Measurements from ENCODE around the gene BPIFB6. TPM values are rescaled to one million over a fixed set of nuclear protein-coding genes. Genes with fewer than 3 reads are reported as not detected.

The BPIFB6 gene
- total RNA-seq, 1 experiment from 2014 or later = not detected

DNA sequence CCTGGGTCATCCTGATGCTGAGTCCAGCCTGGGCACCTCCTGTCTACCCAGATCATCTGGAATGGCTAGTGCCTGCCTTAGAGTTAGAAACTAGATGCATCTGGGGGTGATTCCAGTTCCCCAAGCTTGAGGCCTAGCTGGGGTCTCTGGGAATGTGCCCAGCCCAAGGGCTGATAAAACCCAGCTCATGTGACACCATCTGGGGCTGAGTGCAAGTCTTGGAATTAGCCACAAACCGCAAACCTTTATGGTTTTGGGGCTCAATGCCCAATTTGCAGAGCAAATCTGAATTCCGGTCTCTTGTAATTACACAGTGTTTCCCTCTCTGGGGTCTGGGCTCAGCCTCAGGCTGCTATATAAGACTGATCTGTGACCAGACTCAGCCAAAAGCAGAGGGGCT lies 47.8 kb downstream of the BPIFB6 start, which contains the start of gene BPIFB4:
BPIFB4 (plus strand) TSS at position 385 of the 400 bp plus-strand sequence. CDS start 1,884 bp downstream, outside the sequence.
- H3K27me3 ChIP-seq (ENCODE audit: low read length) = no peaks in the 10 kb centered on the region
- no peak within 1 kb of the TSS for H2AFZ ChIP-seq (ENCODE audit: low read length)
- H3K9me3 ChIP-seq (ENCODE audit: low read length) = no peaks in the 10 kb centered on the region
- ChIA-PET CTCF (no interaction called here), POLR2A (ENCODE audit: unreplicated experiment) (no interaction called here)
- no peaks in the 10 kb centered on the region for H4K20me1 ChIP-seq (ENCODE audit: low read length)
- ATAC-seq (no peak), DNase-seq (peak; percentile 4)
- H3K4me1 ChIP-seq (ENCODE audit: insufficient read depth, low read length) = no peaks in the 10 kb centered on the region
- H3K4me3 ChIP-seq (ENCODE audit: low read length) = no peak within 1 kb of the TSS
- no peak within 1 kb of the TSS for H3K4me2 ChIP-seq (ENCODE audit: low read length)
- H3K9ac ChIP-seq (ENCODE audit: low read length) = no peak within 1 kb of the TSS
- TF ChIP-seq EZH2phosphoT487 (IDR thresholded peaks at IDR 0.05; ENCODE audit: borderline replicate concordance, low read length) (no peak), EZH2 (IDR thresholded peaks at IDR 0.05; ENCODE audit: low read length, unreplicated experiment) (no peak)
- TF ChIP-seq, protein P1, sequence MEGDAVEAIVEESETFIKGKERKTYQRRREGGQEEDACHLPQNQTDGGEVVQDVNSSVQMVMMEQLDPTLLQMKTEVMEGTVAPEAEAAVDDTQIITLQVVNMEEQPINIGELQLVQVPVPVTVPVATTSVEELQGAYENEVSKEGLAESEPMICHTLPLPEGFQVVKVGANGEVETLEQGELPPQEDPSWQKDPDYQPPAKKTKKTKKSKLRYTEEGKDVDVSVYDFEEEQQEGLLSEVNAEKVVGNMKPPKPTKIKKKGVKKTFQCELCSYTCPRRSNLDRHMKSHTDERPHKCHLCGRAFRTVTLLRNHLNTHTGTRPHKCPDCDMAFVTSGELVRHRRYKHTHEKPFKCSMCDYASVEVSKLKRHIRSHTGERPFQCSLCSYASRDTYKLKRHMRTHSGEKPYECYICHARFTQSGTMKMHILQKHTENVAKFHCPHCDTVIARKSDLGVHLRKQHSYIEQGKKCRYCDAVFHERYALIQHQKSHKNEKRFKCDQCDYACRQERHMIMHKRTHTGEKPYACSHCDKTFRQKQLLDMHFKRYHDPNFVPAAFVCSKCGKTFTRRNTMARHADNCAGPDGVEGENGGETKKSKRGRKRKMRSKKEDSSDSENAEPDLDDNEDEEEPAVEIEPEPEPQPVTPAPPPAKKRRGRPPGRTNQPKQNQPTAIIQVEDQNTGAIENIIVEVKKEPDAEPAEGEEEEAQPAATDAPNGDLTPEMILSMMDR (conservative IDR thresholded peaks at IDR 0.05; ENCODE audit: low read depth, low read length) = no peak
- no TSS peak for BruUV-seq (replicated peaks)
- H3F3A ChIP-seq (ENCODE audit: low read length, unreplicated experiment) = no peaks in the 10 kb centered on the region
- no peaks in the 10 kb centered on the region for H3K9me2 ChIP-seq (replicated peaks; ENCODE audit: low read length)
- intact Hi-C loops (cut with micrococcal nuclease) = no loop called here
- H3K79me2 ChIP-seq (ENCODE audit: low read length) = no peaks in the 10 kb centered on the region
- H3K36me3 ChIP-seq (ENCODE audit: low read depth, low read length) = no peaks in the 10 kb centered on the region
- no peak within 1 kb of the TSS for H3K27ac ChIP-seq (ENCODE audit: low read length)

DNA sequence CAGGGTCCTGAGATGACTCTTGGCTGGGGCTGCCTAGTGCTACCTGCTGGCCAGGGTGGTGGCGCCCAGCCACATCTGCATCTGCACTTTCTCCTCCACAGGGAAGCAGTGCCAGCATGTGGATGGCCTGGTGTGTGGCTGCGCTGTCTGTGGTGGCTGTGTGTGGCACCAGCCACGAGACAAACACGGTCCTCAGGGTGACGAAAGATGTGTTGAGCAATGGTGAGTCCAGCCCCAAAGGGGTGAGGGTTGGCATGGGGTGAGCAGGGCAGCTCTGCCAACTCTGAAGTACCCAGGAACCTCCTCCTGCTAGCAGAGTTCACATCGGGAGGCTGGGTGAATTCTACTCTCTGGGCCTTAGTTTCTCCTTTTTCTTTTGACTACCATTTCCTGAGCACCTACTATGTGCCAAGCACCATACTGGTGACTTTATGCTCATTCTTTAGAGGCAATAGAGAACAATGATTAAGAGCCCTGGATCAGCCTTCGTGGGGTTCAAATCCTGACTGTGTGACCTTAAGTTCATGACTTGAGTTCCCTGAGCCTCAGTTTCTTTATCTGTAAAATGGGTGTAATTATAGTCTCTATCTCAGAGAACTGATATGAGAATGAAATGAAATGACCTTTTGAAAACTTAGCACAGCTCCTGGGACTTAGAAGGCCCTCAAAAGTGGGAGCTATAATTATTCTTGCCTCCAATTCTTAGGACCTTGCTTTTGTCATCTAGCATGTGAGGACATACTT lies 50.1 kb downstream of the BPIFB6 start:
- Histone ChIP-seq H3K27me3 (ENCODE audit: low read length) (0 out of 2 replicates have a peak, but pooled peaks cover 3% of the 10 kb centered on the region), H3K36me3 (ENCODE audit: low read depth, low read length) (no peaks in the 10 kb centered on the region), H3K27ac (ENCODE audit: low read length) (no peak overlapping the region), H3K9me3 (ENCODE audit: low read length) (no peaks in the 10 kb centered on the region), H3K9me2 (replicated peaks; ENCODE audit: low read length) (no peaks in the 10 kb centered on the region), H3K4me1 (ENCODE audit: insufficient read depth, low read length) (no peaks in the 10 kb centered on the region), H3K9ac (ENCODE audit: low read length) (no peak overlapping the region), H3K4me2 (ENCODE audit: low read length) (no peak overlapping the region), H3K79me2 (ENCODE audit: low read length) (no peaks in the 10 kb centered on the region), H3K4me3 (ENCODE audit: low read length) (no peak overlapping the region), H4K20me1 (ENCODE audit: low read length) (no peaks in the 10 kb centered on the region), H3F3A (ENCODE audit: low read length, unreplicated experiment) (no peaks in the 10 kb centered on the region), H2AFZ (ENCODE audit: low read length) (no peak overlapping the region)
- no TSS peak for BruUV-seq (replicated peaks)
- POLR2A ChIA-PET (ENCODE audit: unreplicated experiment) = no interaction called here
- CTCF ChIA-PET = no interaction called here
- DNase-seq (no peak), ATAC-seq (no peak)
- intact Hi-C loops (cut with micrococcal nuclease) = no loop called here
- TF ChIP-seq, protein P1 (conservative IDR thresholded peaks at IDR 0.05; ENCODE audit: low read depth, low read length) = no peak
- TF ChIP-seq EZH2 (IDR thresholded peaks at IDR 0.05; ENCODE audit: low read length, unreplicated experiment) = no peak
- TF ChIP-seq EZH2phosphoT487 (IDR thresholded peaks at IDR 0.05; ENCODE audit: borderline replicate concordance, low read length) = no peak

DNA sequence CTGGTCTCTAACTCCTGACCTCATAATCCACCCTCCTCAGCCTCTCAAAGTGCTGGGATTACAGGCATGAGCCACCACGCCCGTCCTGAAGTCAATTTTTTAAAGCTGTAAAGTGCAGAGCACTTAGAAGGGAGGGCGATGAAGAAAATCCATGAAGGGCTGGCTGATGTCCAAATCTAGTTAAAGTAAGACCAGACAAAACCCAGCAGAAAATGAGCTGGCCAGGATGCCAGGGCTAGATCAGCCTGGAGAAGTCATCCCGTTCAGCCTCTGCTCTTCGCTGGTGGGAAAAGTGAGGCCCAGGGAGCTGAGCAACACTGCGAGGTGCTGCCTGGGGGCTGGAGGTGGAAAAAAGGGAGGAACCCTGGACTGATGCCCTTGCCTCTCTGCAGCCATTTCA lies 51.1 kb downstream of the BPIFB6 start:
- no peak overlapping the region for H2AFZ ChIP-seq (ENCODE audit: low read length)
- H3K4me1 ChIP-seq (ENCODE audit: insufficient read depth, low read length) = no peaks in the 10 kb centered on the region
- no peak overlapping the region for H3K4me2 ChIP-seq (ENCODE audit: low read length)
- peaks cover 12% of the 10 kb centered on the region; the same call in 1 of the 2 replicates for H3K27me3 ChIP-seq (ENCODE audit: low read length)
- no peak overlapping the region for H3K4me3 ChIP-seq (ENCODE audit: low read length)
- H3K9me2 ChIP-seq (replicated peaks; ENCODE audit: low read length) = no peaks in the 10 kb centered on the region
- H3F3A ChIP-seq (ENCODE audit: low read length, unreplicated experiment) = no peaks in the 10 kb centered on the region
- POLR2A ChIA-PET (ENCODE audit: unreplicated experiment) = no interaction called here
- ATAC-seq = no peak
- no peaks in the 10 kb centered on the region for H4K20me1 ChIP-seq (ENCODE audit: low read length)
- no peaks in the 10 kb centered on the region for H3K9me3 ChIP-seq (ENCODE audit: low read length)
- CTCF ChIA-PET = interaction anchor here (0.6 kb wide), 1 partner anchor 292 kb away, joined by 7 read pairs; no protein-coding TSS in a partner anchor
- TF ChIP-seq, protein P1 (conservative IDR thresholded peaks at IDR 0.05; ENCODE audit: low read depth, low read length) = no peak
- no peak overlapping the region for H3K9ac ChIP-seq (ENCODE audit: low read length)
- BruUV-seq (replicated peaks) = no TSS peak
- intact Hi-C loops (cut with micrococcal nuclease) = no loop called here
- no peaks in the 10 kb centered on the region for H3K79me2 ChIP-seq (ENCODE audit: low read length)
- H3K27ac ChIP-seq (ENCODE audit: low read length) = no peak overlapping the region
- H3K36me3 ChIP-seq (ENCODE audit: low read depth, low read length) = no peaks in the 10 kb centered on the region
- no peak for DNase-seq

Data from PC-3 (cell line).